Stimulated activated CD4-positive, alpha-beta T cell treated with anti-CD3 and anti-CD28 coated beads, Interleukin-12 subunit alpha, Interleukin-12 subunit beta, amount 100 ng/mL, for 48 hours (primary cell): Measurements from ENCODE around the gene RAP1GAP.
A peak's percentile ranks its signal among the peaks of the same experiment; 100 is the strongest.

ENCODE experiments used
- DNase-seq, 3 donors: peaks; one replicate each; pipeline ENCODE4 v3.0.0-alpha.2; 2020; ENCODE audit warnings: low read depth in 2 of 3, low spot score in 1 of 3

Gene RAP1GAP

DNA sequence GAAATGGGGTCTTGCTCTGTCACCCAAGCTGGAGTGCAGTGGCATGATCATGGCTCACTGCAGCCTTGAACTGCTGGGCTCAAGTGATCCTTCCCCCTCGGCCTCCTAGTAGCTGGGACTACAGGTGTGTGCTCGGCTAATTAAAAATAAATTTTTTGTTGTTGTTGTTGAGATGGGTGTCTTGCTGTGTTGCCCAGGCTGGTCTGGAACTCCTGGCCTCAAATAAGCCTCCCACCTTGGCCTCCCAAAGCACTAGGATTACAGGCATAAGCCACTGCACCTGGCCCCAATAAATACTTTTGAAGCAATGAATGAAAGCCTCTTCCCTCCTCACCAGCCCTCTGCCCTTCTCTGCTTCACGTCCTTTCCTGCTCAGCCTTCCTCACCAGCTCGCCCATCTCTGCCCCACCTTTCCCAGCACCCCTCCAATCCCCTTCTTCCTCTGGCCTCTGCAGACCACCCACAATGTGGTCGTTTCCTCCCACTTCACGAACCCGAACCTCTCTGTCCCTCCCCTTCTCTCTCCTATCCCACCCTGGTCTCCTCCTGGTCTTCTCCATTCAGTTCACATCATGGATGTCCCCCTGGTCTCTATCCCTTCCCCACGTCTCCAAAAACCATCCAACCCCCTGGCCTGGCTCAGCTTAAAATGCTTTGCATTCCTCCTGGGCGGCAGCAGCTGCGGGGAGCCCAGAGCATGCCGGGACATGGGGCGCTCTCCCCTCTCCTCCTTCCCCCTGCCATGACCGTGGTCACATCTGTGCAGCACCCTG is 38.4 kb downstream of the RAP1GAP start:
- DNase-seq: no peak

DNA sequence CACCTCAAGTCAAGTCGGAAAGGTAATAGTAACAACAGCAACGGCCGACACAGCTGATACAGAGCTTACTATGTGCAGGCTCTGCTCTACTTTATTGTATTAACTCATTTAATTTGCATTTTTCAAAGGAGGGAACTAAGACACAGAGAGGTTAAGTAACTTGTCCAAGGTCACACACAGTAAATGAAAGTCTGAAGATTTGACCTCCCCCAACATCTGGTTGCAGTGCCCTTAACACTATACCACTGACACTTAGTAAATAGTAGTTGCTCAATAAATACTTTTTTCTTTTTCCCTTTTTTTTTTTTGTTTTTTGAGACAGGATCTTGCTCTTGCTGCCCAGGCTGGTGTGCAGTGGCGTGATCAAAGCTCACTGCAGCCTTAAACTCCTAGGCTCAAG is 39.2 kb downstream of the RAP1GAP start:
- DNase-seq: no peak

DNA sequence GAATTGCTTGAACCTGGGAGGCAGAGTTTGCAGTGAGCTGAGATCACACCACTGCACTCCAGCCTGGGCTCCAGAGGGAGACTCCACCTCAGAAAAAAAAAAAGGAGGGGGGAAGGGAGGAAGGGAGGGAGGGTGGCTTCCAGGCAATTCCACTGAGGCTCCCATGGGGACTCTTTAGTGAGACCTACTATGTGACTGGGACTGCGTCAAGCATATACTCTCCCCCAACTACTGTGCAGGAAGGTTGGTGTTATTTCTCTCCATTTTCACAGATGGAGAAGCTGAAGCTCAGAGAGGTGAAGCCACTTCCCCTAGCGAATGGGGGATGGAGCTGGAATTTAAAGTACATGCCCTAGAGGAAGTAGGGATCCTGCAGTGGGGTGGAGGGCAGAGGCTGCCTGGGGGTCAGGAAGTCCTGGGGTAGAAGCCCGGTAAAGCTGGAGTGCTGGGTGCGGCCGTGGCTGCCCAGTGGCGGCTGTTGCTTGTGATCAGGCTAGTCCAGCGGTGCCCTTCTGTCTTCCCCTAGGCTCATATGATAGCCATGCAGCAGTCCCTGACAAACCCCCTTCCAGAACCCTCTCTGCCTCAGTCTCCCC is 40.3 kb downstream of the RAP1GAP start:
- DNase-seq: no peak

DNA sequence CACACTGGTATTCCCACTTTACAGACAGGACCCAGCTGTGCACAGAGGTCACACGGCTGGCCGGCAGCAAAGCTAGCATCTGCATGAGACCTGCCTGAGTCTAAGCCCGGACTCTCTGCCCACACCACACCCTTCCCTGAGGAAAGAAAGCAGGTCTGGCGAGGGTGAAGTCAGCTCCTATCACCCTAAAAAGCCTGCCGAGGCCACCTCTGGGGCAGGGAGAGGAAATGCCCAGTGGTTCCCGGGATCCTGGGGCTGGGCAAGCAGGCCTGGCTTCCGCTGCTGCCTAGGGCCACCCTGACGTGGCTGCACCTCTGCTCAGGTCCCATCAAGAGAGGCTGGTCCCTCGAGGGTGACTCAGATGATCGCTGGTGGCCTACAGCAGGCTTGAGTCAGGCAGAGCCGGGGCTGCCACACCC is 42.2 kb downstream of the RAP1GAP start:
- no peak for DNase-seq

DNA sequence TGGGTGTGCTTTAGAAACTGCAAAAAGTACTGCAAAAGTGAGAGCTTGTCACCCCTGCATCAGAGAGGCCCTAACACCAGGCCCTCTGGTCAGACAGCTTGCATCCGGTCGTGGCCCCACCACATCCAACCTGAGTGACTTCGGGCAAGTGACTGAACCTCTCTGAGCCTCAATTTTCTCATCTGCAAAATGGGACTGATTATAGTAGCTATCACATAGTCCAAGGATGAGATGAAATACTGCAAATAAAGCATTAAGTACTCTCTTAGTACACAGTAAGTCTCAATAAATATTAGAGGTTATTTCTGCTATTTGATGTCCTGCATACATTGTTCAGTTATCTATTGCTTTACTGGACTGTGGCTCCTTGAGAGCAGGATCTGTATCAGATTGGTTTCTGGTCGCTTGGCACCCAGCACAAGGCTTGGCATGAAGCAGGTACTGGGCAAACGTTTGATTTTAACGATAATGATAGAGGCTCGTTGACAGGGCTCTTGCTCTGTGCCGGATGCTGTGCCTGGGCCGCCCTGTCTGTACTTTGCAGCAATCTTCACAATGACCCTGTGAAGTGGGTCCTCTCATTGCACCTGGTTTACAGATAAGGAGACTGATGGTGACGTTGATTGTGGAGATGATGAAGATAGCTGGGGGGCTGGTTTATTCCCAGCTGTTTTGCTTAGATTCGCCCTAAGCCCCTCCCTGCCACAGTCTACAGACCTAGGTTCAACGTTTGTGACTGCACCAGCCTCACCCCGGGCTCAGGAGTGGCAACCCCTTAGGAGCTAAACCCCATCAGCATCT is 43.6 kb downstream of the RAP1GAP start:
- DNase-seq: no peak

DNA sequence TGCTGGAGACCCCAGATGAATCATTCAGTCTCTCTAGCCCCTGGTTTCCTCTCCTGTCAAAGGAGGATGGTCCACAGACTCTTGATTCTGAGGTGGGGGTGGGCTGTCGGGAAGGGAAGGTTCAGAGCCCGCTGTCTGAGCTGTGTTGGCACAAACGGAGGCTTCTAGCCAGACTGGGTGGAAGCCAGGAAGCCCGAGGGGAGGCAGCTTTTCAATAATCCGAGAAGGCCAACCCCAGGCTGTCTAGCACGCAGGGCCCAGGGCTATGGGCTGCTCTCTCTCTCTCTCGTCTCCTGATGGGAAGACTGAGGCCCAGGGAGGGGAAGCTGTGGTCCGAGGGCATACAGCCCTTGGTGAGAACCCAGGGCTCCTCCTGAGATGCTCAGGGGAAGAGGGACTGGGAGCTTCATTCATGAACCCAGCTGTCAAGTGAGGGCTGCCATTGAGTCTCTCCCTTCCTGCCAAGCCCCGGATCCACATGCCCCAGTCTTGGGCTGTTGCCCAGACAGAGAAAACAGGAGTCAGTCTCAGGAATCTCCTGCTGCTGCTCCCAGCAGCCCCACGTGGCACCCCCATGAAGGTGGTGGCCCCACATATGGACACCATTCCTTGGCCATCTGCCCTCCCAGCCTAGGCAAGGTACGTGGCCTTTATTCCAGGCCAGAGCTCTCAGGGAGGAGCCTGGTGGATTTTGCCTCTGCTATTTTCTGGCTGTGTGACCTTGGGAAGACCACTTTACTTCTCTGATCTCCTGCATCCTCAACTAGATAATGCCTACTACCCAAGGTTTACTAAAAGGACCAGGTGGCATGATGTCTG is 44.4 kb downstream of the RAP1GAP start:
- DNase-seq: no peak

DNA sequence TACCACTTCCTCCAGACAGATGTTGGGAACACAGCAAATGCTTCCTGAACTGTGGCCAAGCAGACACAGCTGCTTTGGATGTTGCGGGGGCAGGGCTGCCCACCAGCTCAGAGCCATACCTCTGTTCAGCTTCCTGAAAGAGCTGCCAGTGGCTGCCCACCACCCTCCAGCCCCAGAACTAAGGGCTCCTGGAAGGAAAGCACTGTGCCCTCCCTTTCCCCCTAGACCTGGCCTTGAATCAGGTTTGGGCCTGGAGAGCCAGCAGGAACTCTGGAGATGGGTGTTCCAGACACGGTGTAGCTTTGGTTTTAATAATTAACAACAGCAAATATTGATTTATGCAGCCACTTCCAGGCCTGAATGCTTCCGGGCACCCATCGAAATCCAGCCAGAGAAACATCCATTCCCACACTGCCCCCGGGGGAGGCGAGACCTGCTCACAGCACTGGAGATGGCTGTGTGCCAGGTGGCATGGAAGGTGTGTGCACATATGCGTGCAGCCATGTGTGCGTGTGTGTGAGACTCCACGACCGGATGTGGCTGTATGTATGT is 45.7 kb downstream of the RAP1GAP start:
- DNase-seq: no peak

DNA sequence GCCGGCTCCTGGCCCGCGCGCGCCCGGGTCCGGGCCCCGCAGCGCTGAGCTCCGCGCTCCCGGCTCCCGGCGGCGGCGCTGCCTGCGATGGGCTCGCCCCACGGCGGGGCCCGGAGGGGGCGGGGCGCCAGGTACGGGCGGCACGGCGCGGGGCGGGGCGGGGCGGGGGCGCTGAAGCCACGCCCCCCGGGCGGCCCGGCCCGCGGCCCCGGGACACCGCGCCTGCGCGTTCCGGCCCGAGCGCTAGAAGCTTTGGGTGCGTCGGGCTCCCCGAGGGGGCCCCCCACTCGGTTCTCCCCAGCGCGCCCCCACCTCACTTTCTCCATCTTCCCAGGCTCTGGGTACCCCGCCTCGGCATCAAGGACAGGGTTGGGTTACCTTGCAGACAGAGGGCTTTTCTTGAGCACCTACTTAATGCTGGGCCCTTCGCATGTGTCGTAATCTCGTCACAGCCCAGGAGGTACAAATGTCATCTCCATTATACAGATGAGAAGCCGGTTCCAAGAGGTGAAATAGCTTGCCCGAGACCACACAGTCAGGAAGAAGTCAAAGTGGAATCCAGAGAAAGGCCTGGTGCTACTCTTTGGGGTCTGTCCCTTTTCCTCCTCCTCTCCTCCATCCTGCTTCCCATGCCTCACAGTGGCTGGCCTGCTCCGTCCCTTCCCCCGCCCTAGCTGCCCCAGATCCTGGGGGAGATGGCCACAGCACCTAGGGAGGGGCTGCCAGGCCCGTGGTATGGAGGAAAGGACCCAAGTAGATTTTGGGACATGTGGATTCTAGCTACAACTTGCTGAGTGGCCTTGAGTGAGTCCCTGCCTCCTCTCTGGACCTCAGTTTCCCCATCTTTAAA is 46.5 kb downstream of the RAP1GAP start:
- peak in 2 of 3 donors; percentile 12 to 43 for DNase-seq

DNA sequence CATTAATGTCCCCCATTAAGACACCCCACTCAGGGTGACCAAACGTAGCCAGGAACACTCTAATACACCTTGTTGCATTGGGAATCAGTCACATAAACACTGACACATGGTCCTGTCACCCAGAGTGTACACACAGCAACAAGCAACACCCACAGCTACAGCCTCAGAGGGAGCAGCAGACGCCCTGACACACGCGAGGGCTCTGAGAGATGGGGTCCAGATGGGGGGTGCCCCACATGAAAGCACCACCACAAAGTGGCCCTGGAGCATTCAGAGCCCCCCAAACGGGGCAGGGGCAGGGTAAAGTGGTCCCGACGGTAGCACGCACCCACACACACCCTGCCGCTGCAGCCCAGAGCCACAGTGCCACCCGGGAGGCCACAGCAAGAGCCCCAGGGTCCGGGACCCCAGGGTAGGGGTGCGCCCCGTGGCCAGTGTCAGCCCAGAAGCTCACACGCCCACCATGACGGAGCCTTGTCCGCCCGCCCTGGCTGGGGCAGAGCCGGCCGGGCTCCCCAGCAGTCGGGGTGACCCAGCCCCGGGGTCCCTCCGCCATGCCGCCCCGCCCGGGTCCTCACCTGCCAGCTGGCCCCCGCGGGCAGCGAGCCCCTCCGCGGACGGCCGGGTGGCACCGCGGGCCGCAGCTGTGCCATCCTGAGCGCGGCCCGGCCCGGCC is 47.3 kb downstream of the RAP1GAP start:
- DNase-seq: no peak

DNA sequence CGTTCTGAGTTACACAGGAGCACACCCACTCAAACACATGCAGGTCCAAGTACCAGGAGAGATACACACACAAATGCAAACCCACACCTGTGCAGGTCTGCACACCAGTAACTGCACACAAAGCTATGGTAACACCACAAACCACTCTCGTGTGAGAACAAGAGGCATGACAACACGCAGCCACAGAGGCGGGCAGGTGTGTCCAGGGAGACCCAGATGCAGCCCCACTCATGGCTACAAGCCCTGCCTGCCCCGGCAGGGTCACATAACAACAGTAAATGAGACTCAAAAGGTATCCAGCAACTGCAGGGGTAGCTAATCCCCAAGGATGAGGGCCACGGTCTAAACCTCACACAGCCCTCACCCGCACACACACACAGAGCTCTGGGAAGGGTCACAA is 48.1 kb downstream of the RAP1GAP start:
- no peak for DNase-seq

DNA sequence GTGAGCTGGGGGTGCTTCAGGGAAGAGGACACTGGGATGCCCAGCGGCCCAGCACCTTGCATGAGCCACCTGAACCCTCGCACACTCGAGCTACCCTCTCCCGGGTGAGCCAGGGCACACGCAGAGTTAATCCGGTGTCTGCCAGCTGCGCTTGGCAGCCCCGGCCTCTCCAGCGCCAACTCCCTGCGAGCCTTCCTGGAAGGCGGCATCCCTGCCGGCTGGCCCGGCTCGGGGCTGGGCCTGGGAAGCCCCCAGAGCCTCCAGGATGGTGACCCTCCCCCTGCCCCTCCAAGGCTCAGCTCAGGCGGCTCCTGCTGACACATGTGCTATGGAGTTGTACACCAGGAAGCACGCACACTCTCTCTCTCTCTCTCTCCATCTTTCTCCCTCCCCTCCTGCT is 48.7 kb downstream of the RAP1GAP start:
- DNase-seq: no peak

DNA sequence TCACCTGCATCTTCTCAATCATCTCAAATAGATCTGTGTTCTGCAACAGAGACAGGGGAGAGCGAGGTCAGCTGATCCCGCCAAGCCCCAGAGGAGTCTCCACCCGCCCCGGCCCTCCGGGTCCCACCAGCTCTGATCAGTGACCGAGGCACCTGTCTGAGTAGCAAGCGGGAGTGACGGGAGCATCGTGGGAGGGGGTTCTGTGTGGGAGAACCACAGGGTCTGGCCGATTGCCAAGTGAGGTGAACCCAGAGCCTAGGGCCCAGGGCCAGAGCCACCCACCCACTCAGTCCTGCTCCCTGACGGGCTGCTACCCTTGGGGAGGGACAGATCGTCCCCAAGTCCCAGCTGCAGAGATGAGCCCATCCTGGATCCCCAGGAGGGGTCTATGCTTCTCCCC is 49.1 kb downstream of the RAP1GAP start:
- DNase-seq: no peak

DNA sequence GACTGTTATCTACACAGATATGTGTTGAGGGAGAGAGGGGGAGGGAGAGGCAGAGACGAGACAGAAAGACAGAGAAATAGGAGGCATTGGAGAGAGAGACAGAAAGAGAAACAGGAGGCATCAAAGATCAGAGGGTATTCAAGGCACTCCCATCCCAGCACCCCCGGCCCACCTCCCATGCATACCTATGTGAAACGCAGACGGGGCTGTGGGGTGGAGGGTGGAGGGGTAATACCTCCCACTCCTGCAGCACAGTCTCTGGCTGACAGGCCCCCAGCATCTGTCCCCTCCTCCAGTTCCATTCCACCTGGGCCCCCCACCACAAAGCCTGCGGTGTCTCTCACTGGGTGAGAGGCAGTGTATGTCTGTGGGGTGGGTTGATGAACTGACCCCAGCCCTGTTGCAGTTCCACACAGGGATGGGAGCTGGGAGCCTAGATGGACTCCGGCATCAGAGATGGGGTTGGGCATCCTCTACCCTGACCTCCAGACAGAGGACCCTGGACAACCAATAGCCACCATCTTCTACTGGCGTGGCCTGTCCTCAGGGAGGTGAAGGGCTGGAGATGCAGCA is 49.7 kb downstream of the RAP1GAP start:
- DNase-seq: no peak

DNA sequence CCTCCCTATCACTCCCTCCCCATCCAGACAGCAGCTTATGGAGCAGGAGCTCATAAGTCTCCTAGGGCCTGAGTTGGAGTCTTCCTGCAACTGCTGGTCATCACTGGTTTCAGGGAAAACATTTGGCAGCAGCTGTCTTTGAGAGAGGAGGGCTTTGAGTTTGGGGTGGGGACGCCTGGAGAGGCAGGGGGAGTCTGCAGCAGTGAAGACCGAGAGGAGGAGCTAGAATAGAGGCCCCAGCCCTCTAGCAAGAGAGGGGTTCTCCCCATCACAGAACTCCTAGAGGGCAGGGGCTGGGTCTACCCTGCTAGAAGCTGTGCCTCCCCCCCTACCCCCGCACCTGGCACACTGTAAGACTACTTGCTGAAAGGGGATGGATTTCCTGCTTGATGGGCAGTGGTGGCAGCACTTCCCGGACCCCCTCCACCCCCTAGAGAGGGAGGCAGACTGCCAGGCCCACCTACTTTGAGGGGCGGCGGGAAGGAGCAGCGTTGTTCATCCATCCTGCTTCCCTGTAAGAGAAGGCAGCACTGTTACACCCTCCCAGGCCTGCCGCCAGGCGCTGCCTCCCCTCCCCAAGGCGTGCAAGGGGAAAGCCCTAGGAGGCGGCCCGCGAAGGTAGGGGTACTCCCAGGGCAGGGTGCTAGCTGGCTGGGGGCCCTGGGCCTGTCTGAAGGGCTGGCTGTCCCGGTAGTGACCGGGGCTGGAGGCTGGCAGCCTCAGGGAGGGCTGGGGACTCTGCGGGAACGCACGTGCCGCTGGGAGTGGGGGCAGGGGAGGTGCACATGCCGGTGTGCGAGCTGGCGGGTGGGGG is 50.4 kb downstream of the RAP1GAP start:
- DNase-seq: no peak

DNA sequence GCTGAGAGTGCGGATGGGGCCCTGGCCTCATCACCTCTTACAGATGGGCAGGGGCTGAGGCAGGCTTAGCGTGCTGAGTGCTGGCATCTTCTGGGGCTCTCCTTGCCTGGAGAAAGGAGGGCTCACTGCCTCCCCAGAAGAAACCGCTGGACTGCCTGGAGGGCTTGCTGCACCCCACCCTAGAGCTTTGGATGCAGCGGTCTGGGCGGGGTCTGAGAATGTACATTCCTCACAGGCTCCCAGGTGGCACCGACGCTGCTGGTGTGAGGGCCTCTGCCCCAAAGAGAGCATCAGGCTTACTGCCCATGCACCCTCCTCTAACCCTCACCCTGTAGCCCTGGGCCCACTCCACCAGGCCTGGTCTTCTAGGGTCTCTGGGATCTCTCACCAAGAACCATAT is 51.1 kb downstream of the RAP1GAP start:
- DNase-seq: no peak

DNA sequence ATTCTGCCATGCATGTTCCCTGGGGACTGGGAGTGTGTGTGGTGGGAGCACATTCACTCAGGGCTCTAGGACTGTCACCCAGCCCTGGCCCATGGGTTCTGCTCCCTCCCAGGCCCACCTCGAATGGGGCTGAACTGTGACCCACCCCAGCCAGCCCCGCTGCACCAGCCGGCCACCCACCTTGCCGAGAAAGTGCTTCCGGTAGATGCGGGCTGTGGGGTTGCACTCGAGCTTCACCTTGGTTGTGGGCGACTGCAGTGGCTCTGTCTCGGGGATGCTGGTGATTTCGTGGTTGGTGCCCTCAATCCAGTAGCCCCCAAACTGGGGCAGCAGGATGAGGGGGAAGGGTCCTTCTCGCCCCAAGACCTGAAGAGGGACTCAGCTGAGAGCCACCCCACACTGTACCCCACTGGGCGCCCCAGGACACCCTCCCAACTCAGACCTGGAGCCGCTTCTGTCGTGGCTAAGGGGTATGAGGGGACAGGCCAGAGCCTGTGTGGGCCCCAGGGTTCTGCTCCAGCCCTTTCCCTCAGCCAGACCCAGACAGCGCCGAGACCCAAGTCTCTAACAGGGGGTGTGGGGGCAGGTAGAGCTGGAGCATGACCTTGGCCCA is 51.9 kb downstream of the RAP1GAP start:
- no peak for DNase-seq

DNA sequence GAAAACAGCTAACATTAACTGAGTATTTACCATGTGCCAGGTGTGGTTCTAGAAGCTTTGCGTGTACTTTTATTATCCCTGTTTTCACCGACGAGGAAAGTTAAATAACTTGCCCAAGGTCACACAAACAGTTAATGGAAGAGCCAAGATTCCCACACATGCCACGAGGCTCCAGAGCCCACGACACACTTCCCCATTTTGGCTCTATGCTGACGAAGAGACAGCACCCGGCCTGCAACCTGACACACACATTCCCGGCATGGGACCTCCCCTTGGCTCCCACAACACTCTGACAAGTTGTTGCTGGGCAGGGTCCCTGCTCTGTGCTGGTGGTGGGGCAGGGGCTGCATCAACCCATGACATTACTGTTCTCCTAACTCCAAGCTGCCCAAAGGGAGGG is 52.8 kb downstream of the RAP1GAP start:
- no peak for DNase-seq
